SK-N-MC (cell line): ENCODE data around the gene PPP1R15A.

ENCODE experiments used
- EZH2 ChIP-seq: fragments of 200-600 bp; sonication (generic); IDR thresholded peaks from one replicate; pipeline ENCODE4 v1.6.1; 2017; ENCODE audit warnings: antibody characterized with exemption
- FOXP2 ChIP-seq: optimal IDR thresholded peaks from 2 replicates; pipeline ENCODE3; 2011; ENCODE audit warnings: mild to moderate bottlenecking, moderate library complexity; ENCODE audit not compliant: insufficient read depth; ENCODE audit errors: extremely low read length, control extremely low read depth
- POLR2AphosphoS5 ChIP-seq: IDR thresholded peaks from 2 replicates; pipeline ENCODE4 v1.6.1; 2012; ENCODE audit warnings: mild to moderate bottlenecking, low read depth, low read length, borderline replicate concordance

- TF ChIP-seq EZH2 (no peak), POLR2AphosphoS5 (no peak), FOXP2 (no peak)
Measured at GRCh38 chr19:48833049-48833448, 39.2 kb upstream of the PPP1R15A start.
